GM12891 (cell line): ENCODE results near the gene C19orf47.
A peak's percentile ranks its signal among the peaks of the same experiment; 100 is the strongest.

ENCODE experiments used
- POLR2A ChIP-seq: IDR thresholded peaks from 2 replicates; pipeline ENCODE4 v1.6.1; 2011; ENCODE audit warnings: low read depth, low read length, control low read depth
- POLR2AphosphoS5 ChIP-seq: IDR thresholded peaks from 2 replicates; pipeline ENCODE4 v1.6.1; 2011; ENCODE audit warnings: low read depth, low read length, control low read depth
- POU2F2 ChIP-seq: IDR thresholded peaks from 2 replicates; pipeline ENCODE4 v1.6.1; 2011; ENCODE audit warnings: low read depth, mild to moderate bottlenecking, control low read depth, low read length, moderate library complexity
- SPI1 ChIP-seq: IDR thresholded peaks from 2 replicates; pipeline ENCODE4 v1.6.1; 2011; ENCODE audit warnings: low read depth, low read length, control low read depth
- TAF1 ChIP-seq: IDR thresholded peaks from 2 replicates; pipeline ENCODE4 v1.6.1; 2011; ENCODE audit warnings: low read depth, low read length, control low read depth

DNA sequence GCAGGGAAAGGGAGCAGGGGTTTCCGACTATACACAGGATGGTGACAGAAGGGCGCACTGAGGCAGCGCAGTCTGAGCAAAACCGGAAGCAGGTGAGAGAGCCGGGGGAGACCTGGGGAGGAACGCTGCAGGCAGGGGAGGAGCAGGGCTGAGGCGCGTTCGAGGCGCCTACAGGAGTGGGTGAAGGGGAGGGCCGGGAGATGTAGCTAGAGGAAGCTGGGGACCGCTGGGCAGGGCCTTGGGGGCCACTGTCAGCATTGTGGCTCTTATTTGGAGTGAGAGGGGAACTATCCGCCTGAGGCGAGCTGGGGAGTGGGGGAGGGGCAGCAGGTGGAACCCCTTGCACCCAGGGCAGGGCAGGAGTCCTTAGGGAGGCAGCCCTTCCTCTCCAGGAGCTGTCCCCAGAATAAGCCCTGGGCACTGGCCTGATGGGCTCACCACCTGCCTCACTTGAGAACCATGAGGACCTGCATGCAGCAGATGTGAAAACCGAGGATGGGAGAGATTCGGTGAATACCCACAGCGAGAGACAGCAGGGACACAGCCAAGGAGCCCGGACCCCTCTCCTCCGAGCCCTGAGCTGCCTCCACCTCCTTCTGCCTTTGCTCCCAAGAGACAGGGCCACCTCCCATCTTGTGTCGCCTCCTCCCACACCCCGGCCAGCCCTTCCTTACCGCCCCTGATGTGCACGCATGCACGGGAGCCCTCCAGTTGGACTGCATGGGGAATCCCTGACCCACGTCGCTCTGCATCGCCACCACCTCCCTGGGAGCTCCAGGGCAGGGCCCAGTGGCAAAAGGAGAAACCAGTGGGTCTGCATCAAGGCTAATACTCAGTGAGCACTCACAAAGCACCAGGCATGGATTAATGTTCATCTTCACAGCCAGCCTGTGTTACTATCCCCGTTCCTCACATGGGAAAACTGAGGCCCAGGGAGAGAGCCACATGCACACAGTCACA, 73.3 kb downstream of the C19orf47 start:
- TF ChIP-seq POLR2A (no peak), POLR2AphosphoS5 (0 out of 2 replicates have a peak, but pooled peaks have one; percentile 24), TAF1 (no peak), SPI1 (no peak), POU2F2 (no peak)
